Stimulated activated CD8-positive, alpha-beta memory T cell treated with anti-CD3 and anti-CD28 coated beads, Interleukin-4, amount 100 ng/mL, for 24 hours (primary cell): ENCODE data around the gene SHC2.
"Not testable (repeated sequence)": the region's sequence is repeated elsewhere in the genome, so short reads cannot be mapped to it uniquely, and the experiment has no call there.

ENCODE experiments used
- DNase-seq: peaks from one replicate; pipeline ENCODE4 v3.0.0-alpha.2; 2020; ENCODE audit warnings: low read depth

Gene SHC2

GRCh38 chr19:422917-423226, 38.0 kb downstream of the SHC2 start:
- DNase-seq, result not testable (repeated sequence)

GRCh38 chr19:422213-422916, 38.5 kb downstream of the SHC2 start:
- DNase-seq, result no peak

- DNase-seq, result no peak
Measured at GRCh38 chr19:419721-420515, 40.9 kb downstream of the SHC2 start.

GRCh38 chr19:418761-419671, 41.8 kb downstream of the SHC2 start:
- no peak for DNase-seq

GRCh38 chr19:416416-416815, 44.4 kb downstream of the SHC2 start:
- DNase-seq, result no peak

- no peak for DNase-seq
Measured at GRCh38 chr19:415292-415691, 45.5 kb downstream of the SHC2 start.

GRCh38 chr19:413756-414420, 46.9 kb downstream of the SHC2 start:
- DNase-seq, result no peak

- no peak for DNase-seq
Measured at GRCh38 chr19:412356-413355, 48.2 kb downstream of the SHC2 start.

- DNase-seq, result no peak
Measured at GRCh38 chr19:411723-412355, 49.0 kb downstream of the SHC2 start.

GRCh38 chr19:411121-411722, 49.6 kb downstream of the SHC2 start:
- not testable (repeated sequence) for DNase-seq

- DNase-seq, result no peak
Measured at GRCh38 chr19:410243-410781, 50.5 kb downstream of the SHC2 start.

- DNase-seq, result no peak
Measured at GRCh38 chr19:409516-410242, 51.2 kb downstream of the SHC2 start.

- DNase-seq, result no peak
Measured at GRCh38 chr19:408902-409515, 51.8 kb downstream of the SHC2 start, which contains the start of gene C2CD4C. TSS of gene C2CD4C (minus strand) at chr19:409147. CDS start at chr19:408361, 786 bp downstream.

GRCh38 chr19:408441-408901, 52.4 kb downstream of the SHC2 start:
- no peak for DNase-seq

GRCh38 chr19:407511-408440, 53.1 kb downstream of the SHC2 start:
- no peak for DNase-seq

- no peak for DNase-seq
Measured at GRCh38 chr19:406971-407510, 53.8 kb downstream of the SHC2 start.
